BLaER1 (cell line): ENCODE data around the gene NCKAP5.

Experiments used
- H3K27ac ChIP-seq: shearing (Covaris generic); formaldehyde crosslinking; 2 replicates; pipeline ENCODE4 v1.8.1; 2022
- H3K27me3 ChIP-seq: shearing (Covaris generic); formaldehyde crosslinking; 2 replicates; pipeline ENCODE4 v1.8.1; 2022
- H3K36me3 ChIP-seq: shearing (Covaris generic); formaldehyde crosslinking; 2 replicates; pipeline ENCODE4 v1.8.1; 2022
- H3K4me1 ChIP-seq: shearing (Covaris generic); formaldehyde crosslinking; 2 replicates; pipeline ENCODE4 v1.8.1; 2022
- H3K4me2 ChIP-seq: shearing (Covaris generic); formaldehyde crosslinking; 2 replicates; pipeline ENCODE4 v1.8.1; 2022
- H3K4me3 ChIP-seq: shearing (Covaris generic); formaldehyde crosslinking; 2 replicates; pipeline ENCODE4 v1.8.1; 2022
- H3K9ac ChIP-seq: shearing (Covaris generic); formaldehyde crosslinking; 2 replicates; pipeline ENCODE4 v1.8.1; 2022
- H3K9me3 ChIP-seq: shearing (Covaris generic); formaldehyde crosslinking; 2 replicates; pipeline ENCODE4 v1.8.1; 2022
- H4K20me1 ChIP-seq: shearing (Covaris generic); formaldehyde crosslinking; 2 replicates; pipeline ENCODE4 v1.8.1; 2022
- Cebpa-rat ChIP-seq: shearing (Covaris generic); IDR thresholded peaks from 2 replicates; pipeline ENCODE4 v1.8.1; 2022

The NCKAP5 gene

GRCh38 chr2:132969371-132969985 lies 598.8 kb downstream of the NCKAP5 start:
- no peaks in the 10 kb centered on the region for H3K9me3 ChIP-seq
- H3K27me3 ChIP-seq = no peaks in the 10 kb centered on the region
- no peak overlapping the region for H3K9ac ChIP-seq
- no peak overlapping the region for H3K27ac ChIP-seq
- no peaks in the 10 kb centered on the region for H3K36me3 ChIP-seq
- no peak overlapping the region for H3K4me2 ChIP-seq
- no peaks in the 10 kb centered on the region for H4K20me1 ChIP-seq
- H3K4me3 ChIP-seq = no peak overlapping the region
- TF ChIP-seq Cebpa-rat = no peak
- H3K4me1 ChIP-seq = no peaks in the 10 kb centered on the region

- Histone ChIP-seq H3K36me3 (no peaks in the 10 kb centered on the region), H3K27ac (no peak overlapping the region), H3K4me3 (no peak overlapping the region), H3K9me3 (no peaks in the 10 kb centered on the region), H4K20me1 (no peaks in the 10 kb centered on the region), H3K4me2 (no peak overlapping the region), H3K4me1 (no peaks in the 10 kb centered on the region), H3K9ac (no peak overlapping the region), H3K27me3 (no peaks in the 10 kb centered on the region)
- TF ChIP-seq Cebpa-rat = no peak
These were observed 602.8 kb downstream of the NCKAP5 start for GRCh38 chr2:132965460-132965859.

- H3K36me3 ChIP-seq = no peaks in the 10 kb centered on the region
- no peak overlapping the region for H3K9ac ChIP-seq
- no peaks in the 10 kb centered on the region for H3K27me3 ChIP-seq
- TF ChIP-seq Cebpa-rat = no peak
- H4K20me1 ChIP-seq = no peaks in the 10 kb centered on the region
- H3K4me1 ChIP-seq = no peaks in the 10 kb centered on the region
- no peak overlapping the region for H3K4me3 ChIP-seq
- H3K27ac ChIP-seq = no peak overlapping the region
- H3K9me3 ChIP-seq = no peaks in the 10 kb centered on the region
- no peak overlapping the region for H3K4me2 ChIP-seq
These were observed 605.1 kb downstream of the NCKAP5 start for GRCh38 chr2:132963161-132963560.

DNA sequence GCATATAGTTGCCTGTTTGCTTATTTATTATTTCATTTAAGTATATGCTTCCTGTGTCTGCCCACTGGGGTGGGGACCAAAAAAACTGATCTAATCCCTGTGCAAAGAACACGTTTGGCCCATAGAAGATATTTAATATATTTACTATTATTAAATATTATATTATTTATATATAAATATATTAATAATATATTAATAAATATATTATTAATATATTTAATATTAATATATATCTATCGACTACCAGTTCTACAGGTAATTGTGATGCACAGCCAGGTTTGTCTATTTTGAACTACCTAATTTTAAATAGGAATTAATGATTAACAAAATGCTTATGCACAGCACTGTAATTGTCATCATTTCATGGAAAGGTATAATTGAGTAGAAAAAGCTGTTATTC lies 609.4 kb downstream of the NCKAP5 start:
- no peak overlapping the region for H3K27ac ChIP-seq
- H3K4me1 ChIP-seq = no peaks in the 10 kb centered on the region
- no peaks in the 10 kb centered on the region for H4K20me1 ChIP-seq
- TF ChIP-seq Cebpa-rat = no peak
- H3K9ac ChIP-seq = no peak overlapping the region
- no peak overlapping the region for H3K4me3 ChIP-seq
- no peaks in the 10 kb centered on the region for H3K27me3 ChIP-seq
- no peak overlapping the region for H3K4me2 ChIP-seq
- H3K9me3 ChIP-seq = no peaks in the 10 kb centered on the region; the same call in 1 of the 2 replicates
- no peaks in the 10 kb centered on the region for H3K36me3 ChIP-seq

GRCh38 chr2:132955871-132956615 lies 612.2 kb downstream of the NCKAP5 start:
- H3K4me3 ChIP-seq = no peak overlapping the region
- no peaks in the 10 kb centered on the region; the same call in 1 of the 2 replicates for H3K9me3 ChIP-seq
- no peaks in the 10 kb centered on the region for H4K20me1 ChIP-seq
- H3K27ac ChIP-seq = no peak overlapping the region
- no peaks in the 10 kb centered on the region for H3K4me1 ChIP-seq
- H3K36me3 ChIP-seq = no peaks in the 10 kb centered on the region
- H3K27me3 ChIP-seq = no peaks in the 10 kb centered on the region
- no peak overlapping the region for H3K4me2 ChIP-seq
- no peak for TF ChIP-seq Cebpa-rat
- no peak overlapping the region for H3K9ac ChIP-seq

DNA sequence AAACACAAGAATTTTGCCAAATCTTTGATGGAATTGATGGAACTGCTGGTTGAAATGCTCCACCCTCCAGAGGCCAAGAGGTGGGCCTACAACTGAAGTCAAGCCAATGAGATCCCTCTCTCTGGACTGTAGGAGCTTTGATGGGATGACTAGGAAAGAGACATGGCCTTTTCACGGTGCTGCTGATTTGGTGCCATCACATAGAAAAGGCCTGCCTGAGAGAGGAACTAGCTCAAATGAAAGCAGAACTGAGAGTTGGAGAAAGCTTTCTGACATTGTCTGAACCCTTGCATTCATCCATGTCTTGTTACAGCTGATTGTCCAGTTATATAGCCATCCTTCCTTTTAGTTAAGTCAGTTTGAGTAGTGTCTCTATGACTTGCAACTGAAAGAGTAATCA lies 614.5 kb downstream of the NCKAP5 start:
- Histone ChIP-seq H3K4me2 (no peak overlapping the region), H4K20me1 (no peaks in the 10 kb centered on the region), H3K27ac (no peak overlapping the region), H3K9ac (no peak overlapping the region), H3K4me3 (no peak overlapping the region), H3K36me3 (no peaks in the 10 kb centered on the region), H3K27me3 (no peaks in the 10 kb centered on the region), H3K9me3 (no peaks in the 10 kb centered on the region; the same call in 1 of the 2 replicates), H3K4me1 (no peaks in the 10 kb centered on the region)
- no peak for TF ChIP-seq Cebpa-rat

GRCh38 chr2:132951008-132951714 lies 617.1 kb downstream of the NCKAP5 start:
- Histone ChIP-seq H3K27ac (no peak overlapping the region), H3K27me3 (no peaks in the 10 kb centered on the region), H3K4me3 (no peak overlapping the region), H3K4me2 (no peak overlapping the region), H3K36me3 (no peaks in the 10 kb centered on the region), H4K20me1 (no peaks in the 10 kb centered on the region), H3K9me3 (no peaks in the 10 kb centered on the region; the same call in 1 of the 2 replicates), H3K9ac (no peak overlapping the region), H3K4me1 (no peaks in the 10 kb centered on the region)
- TF ChIP-seq Cebpa-rat = no peak

- Histone ChIP-seq H3K9me3 (no peaks in the 10 kb centered on the region), H3K27ac (no peak overlapping the region), H3K36me3 (no peaks in the 10 kb centered on the region), H3K27me3 (no peaks in the 10 kb centered on the region), H3K4me3 (no peak overlapping the region), H3K9ac (no peak overlapping the region), H3K4me2 (no peak overlapping the region), H3K4me1 (no peaks in the 10 kb centered on the region), H4K20me1 (no peaks in the 10 kb centered on the region)
- no peak for TF ChIP-seq Cebpa-rat
These were observed 619.2 kb downstream of the NCKAP5 start for GRCh38 chr2:132949108-132949507.

DNA sequence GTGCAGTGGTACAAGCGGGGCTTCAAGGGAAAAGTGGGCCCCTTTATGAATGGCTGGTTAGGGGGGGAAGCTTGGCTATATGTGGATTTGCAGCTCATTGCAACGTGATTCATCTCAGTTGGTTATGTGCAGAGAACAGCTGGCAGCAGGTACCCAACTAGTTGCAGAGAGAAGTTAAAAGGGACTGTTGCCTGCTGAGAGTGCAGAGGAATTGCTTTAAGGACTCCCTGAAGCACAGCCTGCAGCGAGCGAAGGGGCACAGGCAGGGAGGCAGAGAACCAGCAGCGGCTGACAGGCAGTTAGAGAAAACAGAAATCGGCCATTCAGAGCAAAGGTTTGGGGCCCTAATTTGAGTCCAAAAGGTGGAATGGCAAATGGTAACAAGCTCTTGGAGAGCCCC lies 620.1 kb downstream of the NCKAP5 start:
- H3K4me2 ChIP-seq = no peak overlapping the region

DNA sequence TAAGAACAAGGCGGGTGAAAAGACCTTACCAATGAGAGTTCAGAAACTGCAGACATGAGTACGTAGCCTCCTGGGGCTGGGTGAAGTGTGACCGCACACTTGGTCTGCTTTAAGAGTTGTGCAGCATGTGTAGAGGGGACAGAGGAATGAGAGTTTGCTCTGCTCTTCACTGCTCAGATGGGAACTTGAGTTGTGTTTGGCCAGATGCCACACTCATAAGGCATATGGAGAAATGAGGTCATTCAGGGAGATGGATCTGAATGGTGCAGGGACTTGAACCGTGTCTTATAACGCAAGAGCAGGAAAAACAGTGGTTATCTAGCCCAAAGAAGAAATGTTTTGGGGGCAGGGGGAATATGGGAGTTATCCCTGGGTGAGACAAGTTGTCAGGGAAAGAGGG lies 624.4 kb downstream of the NCKAP5 start:
- TF ChIP-seq Cebpa-rat = no peak
- no peak overlapping the region for H3K4me2 ChIP-seq
- H3K9me3 ChIP-seq = no peaks in the 10 kb centered on the region; the same call in 1 of the 2 replicates
- no peaks in the 10 kb centered on the region for H4K20me1 ChIP-seq
- peaks cover 12% of the 10 kb centered on the region for H3K4me1 ChIP-seq
- no peak overlapping the region for H3K27ac ChIP-seq
- no peak overlapping the region for H3K4me3 ChIP-seq
- H3K27me3 ChIP-seq = no peaks in the 10 kb centered on the region
- H3K36me3 ChIP-seq = no peaks in the 10 kb centered on the region
- H3K9ac ChIP-seq = no peak overlapping the region

More for the DNA sequence above, 620.1 kb downstream of the NCKAP5 start:
- H3K9me3 ChIP-seq = no peaks in the 10 kb centered on the region
- TF ChIP-seq Cebpa-rat = no peak
- no peaks in the 10 kb centered on the region for H3K27me3 ChIP-seq
- no peaks in the 10 kb centered on the region for H3K36me3 ChIP-seq
- peaks cover 7% of the 10 kb centered on the region for H3K4me1 ChIP-seq
- no peak overlapping the region for H3K9ac ChIP-seq
- no peak overlapping the region for H3K4me3 ChIP-seq
- H4K20me1 ChIP-seq = no peaks in the 10 kb centered on the region
- no peak overlapping the region for H3K27ac ChIP-seq
